HG02588 (cell line): ENCODE results near the gene PRR14.
"Not testable (repeated sequence)": the region's sequence is repeated elsewhere in the genome, so short reads cannot be mapped to it uniquely, and the experiment has no call there.

Experiments
- ATAC-seq: cut with Tn5 transposase; IDR thresholded peaks from one replicate; pipeline ENCODE4 v1.9.1; 2021; ENCODE audit warnings: mild to moderate bottlenecking, moderate library complexity; ENCODE audit not compliant: unreplicated experiment

The PRR14 gene

DNA sequence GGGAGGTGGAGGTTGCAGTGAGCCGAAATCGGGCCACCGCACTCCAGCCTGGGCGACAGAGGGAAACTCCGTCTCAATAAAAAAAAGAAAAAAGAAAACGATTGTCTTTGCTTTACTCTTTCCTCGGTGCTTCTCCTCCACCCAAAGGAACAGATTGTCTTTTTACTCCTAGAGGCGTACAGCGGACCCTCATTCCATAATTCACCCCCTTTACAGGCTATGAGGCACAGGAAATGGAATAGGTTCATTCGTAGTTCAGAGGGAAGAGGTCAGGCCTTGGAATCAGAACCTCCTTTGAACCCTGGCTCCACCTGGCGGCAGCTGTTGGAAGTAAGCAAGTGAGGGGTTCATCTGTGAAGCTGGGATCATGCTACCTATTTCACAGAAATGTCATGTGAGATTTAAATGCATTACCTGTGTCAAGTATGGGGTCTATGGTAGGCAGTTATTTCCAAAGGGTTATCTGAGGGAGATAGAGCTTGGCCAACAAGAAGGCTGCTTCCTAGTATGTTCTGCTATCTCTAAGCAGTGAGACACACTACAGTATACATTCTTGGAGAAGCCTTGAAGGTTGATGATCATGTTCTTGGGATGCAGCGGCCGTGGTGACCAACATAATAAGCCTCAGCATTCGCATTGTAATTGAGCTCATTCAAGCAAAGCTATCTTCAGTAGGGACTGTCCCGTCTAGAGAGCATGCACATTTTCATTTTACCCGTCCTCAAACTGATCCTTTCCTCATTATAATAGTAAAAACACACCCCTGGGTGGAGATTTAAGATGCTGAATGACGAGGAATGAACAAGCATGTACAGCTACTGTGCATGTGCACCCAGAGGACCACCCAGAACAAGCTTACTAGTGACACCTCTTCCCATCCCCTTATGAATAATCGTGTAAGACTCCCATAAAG, 21.9 kb upstream of the PRR14 start:
- no peak for ATAC-seq

DNA sequence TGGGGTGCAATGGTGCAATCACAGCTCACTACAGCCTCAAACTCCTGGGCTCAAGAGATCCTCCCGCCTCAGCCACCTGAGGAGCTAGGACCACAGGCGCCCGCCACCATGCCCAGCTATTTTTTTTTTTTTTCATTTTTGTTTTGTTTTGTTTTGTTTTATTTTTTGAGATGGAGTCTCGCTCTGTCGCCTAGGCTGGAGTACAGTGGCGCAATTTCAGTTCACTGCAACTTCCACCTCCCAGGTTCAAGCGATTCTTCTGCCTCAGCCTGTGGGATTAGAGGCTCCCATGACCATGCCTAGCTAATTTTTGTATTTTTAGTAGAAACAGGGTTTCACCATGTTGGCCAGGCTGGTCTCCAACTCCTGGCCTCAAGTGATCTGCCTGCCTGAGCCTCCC, 18.3 kb upstream of the PRR14 start:
- ATAC-seq: not testable (repeated sequence)

DNA sequence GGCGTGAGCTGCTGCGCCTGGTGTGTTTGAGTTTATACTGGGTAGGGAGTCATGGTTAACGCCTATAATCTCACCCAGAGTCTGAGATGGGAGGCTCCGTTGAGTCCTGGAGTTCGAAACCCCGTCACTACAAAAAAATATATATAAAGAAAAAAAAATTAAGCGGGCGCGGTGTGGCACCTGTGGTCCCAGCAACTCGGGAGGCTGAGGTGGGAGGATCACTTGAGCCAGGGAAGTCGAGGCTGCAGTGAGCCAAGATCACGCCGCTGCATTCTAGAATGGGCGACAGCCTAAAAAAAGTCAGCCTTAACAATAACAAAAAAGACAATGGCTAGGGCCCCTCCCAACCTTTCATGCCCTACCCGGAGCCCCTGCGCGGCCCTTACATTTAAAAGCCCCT, 17.2 kb upstream of the PRR14 start:
- ATAC-seq: no peak

DNA sequence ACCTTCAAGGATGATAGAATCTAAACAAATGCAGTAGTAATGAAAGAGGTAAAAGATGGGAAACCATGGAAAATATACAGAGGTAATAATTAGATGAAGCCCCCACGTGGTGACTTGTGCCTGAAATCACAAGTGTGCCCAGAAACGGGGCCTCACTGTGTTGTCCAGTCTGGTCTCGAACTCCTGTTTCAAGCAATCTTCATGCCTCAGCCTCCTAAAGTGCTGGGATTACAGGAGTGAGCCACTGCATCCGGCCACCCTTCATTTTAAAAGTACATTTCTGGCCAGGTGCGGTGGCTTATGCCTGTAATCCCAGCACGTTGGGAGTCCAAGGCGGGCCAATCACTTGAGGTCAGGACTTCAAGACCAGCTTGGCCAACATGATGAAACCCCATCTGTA, 14.2 kb upstream of the PRR14 start:
- ATAC-seq: no peak

DNA sequence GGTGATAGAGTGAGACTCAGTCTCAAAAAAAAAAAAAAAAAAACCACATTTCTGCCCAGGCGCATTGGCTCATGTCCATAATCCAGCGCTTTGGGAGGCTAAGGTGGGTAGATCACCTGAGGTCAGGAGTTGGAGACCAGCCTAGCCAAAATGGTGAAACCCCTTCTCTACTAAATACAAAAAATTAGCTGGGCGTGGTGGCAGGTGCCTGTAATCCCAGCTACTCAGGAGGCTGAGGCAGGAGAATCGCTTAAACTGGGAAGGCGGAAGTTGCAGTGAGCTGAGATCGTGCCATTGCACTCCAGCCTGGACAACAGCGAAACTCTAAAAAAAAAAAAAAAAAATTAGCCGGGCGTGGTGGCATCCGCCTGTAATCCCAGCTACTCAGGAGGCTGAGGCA, 13.6 kb upstream of the PRR14 start:
- ATAC-seq: not testable (repeated sequence)

DNA sequence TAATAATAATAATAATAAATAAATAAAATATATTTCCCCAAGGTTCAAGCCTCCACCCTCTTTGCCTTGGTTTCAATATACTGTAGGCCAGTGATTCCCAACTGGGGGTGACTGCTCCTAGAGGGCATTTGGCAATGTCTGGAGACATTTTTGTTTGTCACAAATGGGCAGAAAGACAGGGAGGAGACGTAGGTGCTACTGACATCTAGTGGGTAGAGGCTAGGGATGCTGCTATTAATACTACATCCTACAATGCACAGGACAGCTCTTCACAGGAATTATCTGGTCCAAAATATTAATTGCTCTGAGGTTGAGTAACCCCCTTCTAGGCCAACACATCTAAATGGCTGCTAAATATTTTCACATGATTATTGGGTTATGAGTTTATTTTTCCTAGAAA, 12.8 kb upstream of the PRR14 start:
- no peak for ATAC-seq

DNA sequence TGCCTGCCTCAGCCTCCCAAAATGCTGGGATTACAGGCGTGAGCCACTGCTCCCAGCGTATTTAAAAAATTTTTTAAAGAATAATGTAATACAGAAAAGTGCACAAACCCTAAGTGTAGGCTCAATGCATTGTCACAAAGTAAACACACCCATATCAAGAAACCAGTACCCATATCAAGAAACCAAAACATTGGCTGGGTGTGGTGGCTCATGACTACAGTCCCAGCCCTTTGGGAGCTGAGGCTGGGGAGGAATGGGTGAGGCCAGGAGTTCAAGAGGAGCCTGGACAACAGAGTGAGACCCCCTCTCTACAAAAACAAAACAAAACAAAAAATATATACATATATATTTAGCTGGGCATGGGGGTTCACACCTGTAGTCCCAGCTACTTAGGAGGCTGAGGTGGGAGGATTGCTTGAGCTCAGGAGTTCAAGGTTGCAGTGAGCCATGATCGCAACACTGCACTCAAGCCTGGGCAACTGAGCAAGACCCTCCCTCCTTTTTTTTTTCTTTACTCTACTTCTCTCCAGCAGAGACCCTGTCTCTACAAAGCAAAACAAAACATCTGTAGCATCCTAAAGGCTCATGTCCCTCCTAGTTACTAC, 9.3 kb upstream of the PRR14 start:
- ATAC-seq: no peak

DNA sequence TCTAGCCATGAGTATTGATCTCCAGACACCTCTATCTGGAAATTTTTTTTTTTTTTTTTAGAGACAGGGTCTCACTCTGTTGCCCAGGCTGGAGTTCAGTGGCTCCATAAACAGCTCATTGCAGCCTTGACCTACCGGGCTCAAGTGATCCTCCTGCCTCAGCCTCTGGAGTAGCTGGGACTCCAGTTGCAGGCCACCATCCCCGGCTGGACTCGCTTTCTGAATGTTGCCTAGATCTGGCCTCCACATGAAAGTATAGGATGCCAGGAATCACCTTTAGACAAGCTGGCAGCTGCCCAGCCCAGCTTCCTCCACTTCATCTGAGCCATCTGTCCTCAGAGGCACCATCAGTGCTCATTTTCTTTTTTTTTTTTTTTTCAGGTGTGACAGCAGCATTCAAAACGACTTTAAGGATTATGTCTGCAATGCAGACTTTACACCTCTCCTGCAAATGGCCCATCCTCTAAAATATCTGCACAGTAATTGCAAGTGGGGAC, 6.4 kb upstream of the PRR14 start:
- ATAC-seq: no peak

DNA sequence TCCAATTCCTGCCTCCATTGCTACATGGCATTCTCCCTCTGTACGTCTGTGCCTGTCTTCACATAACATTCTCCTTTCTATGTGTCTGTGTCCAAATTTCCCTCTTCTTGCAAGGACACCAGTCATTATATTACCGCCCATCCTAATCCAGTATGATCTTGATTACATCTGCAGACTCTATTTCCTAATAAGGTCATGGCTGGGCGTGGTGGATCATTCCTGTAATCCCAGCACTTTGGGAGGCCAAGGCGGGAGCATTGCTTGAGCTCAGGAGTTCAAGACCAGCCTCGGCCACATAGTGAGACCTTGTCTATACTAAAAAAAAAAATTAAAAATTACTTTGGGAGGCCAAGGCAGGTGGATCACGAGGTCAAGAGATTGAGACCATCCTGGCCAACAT, 5.0 kb upstream of the PRR14 start:
- no peak for ATAC-seq

DNA sequence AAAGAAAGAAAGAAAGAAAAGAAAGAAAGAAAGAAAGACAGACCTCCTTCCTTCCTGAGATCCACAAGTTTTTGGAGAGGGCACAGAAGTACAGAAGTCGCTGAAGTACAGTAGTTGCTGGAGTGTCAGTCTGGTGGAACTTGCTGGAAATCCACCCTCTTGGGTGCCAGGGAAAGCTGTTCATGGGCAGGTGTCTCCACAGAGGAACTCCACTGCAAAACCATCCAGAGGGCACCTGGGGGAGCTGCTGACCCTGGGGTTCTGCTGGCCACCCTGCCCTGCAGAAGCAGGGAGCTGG, 3.5 kb upstream of the PRR14 start:
- ATAC-seq: no peak

DNA sequence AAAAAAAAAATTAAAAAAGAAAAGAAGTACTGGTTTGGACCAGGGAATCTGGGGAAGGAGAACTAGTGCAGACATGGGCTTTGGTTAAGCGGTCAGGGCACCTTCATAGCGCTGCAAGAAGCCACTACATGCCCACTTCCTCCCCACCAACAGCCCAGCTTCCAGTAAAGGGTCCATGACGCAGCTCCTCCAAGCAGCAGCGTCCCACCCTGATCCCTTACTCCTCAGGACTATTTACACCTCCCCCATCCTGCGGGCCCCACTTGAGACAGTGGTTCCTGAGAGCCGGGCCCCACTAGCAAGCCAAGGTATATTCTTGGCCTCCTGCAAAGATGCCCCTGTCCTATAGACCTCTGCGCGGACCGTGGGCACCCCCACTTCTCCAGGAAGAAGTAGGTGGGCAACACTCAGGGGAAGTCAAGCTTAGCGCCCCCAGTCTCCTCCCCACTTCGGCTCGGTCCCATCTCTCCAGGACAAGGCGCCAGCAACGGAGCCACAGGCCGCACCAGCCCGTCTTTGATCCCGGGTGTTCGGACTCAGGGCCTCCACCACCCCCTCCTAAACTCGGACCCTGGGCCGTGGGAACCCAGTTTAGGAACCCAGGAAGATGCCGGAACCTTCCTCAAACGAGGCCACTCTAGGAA, 913 bp upstream of the PRR14 start:
- no peak for ATAC-seq

DNA sequence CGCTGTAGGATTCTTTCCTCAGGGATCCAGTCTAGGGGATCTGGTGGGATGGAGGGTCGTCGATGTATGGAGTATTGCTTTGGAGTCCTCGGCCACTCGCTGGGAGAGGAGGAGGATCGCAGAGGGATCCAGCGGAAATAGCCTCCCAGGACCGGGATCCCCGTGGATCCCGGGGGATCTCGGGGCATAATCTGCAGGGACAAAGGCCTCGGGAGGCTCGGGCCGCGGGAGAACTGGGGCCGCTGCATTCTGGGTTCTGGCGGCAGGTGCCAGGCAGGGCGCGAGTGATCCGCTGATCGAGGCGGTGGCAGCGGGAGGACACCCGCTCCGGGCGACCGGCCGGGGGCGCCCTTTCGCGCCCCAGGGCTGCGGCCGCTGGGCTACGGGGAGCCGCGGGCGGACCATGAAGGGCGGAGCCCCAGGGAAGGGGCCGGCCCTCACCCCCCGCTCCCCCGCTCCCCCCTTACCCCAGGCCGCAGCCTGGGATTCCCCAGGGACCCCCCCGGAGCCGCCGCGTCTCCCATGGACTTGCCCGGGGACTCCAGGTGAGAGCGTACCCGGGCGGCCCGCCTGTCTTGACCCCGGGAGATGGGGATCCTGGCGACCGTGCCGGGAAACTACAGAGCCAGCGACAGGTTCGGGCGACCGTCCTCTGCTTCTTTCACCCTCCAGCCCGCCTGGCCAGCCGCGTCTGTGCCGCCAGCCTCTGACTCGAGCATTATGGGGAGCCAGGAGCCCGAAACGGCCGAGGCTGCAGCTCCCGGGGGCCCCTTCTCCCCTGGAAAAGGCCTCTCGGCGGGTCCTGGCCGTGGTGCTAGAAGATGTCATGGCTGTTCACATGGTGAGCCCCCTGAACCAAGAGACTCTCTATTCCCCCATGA, 604 bp downstream of the PRR14 start:
- ATAC-seq: peak; percentile 47

DNA sequence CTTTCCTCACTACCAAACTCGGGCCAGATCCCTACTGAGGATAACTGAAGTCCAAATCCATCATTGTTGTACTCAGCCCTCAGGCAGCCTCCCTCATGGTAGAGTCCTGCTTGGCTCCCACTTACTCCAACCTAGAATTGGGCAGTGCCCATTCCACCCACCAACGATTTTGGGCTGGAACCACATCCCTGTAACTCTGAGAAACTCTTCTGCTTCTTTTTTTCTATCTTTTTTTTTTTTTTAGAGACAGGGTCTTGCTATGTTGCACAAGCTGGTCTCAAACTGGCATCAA, 1.2 kb downstream of the PRR14 start:
- ATAC-seq: no peak

DNA sequence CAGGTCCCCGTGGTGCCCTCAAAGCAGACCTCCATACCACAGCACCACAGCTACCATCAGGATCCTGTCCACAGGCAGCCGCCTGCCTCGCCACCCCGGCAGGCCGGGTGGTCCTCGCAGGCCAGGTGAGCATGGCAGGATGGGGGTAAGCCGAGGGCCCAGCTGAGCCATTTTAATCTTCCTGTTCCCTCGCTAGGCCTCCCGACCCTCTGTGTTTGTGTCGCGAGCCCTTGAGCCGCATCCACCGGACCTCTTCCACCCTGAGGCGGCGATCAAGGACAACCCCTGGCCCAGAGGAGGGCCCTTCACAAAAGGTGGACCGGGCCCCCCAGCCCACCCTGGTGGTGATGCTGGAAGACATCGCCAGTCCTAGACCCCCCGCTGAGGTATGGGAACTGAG, 2.0 kb downstream of the PRR14 start:
- no peak for ATAC-seq

DNA sequence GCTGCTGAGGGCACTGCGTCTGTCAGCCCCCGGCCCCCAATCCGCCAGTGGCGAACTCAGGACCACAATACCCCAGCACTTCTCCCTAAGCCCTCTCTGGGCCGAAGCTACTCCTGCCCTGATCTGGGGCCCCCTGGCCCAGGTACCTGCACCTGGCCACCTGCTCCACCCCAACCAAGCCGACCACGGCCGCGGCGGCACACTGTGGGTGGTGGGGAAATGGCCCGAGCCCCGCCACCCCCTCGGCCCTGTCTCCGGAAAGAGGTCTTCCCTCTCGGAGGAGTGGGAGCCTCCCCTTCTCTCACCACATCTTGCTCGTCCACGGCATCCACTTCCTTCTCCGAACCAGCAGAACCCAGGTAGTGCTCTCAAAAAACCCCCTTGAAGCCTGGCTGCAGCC, 4.1 kb downstream of the PRR14 start:
- ATAC-seq: no peak

DNA sequence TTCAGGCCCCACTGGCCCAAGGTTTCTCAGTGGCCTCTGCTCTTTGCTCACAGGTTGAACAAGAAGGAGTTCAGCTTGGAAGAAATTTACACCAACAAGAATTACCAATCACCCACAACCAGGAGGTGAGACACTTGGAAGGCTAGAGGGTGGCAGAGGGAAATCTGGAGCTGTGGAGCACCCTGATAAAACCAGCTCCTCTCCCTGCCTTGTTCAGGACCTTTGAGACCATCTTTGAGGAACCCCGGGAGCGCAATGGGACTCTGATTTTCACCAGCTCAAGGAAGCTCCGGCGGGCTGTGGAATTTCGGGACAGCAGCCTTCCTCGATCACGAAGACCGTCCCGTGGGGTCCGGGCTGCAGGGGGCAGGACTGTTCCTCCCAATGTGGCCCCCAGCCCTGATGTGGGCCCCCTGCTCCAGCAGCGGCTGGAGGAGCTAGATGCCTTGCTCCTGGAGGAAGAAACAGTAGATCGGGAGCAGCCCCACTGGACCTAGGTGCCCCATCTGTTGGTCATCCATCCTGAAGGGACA, 5.1 kb downstream of the PRR14 start:
- ATAC-seq: no peak

DNA sequence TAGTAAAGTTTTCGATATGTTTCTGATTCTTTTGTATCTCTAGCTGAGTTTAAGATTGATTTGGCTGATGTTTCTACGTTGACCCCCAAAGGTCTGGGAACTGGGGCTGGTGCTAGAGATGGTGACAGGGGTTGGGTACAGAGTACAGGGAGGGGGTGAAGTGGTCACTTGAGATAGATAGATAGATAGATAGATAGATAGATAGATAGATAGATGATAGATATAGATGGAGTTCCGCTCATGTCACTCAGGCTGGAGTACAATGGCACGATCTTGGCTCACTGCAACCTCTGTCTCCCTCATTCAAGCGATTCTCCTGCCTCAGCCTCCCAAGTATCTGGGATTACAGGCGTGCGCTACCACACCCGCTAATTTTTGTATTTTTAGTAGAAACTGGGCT, 5.6 kb downstream of the PRR14 start:
- ATAC-seq: no peak

DNA sequence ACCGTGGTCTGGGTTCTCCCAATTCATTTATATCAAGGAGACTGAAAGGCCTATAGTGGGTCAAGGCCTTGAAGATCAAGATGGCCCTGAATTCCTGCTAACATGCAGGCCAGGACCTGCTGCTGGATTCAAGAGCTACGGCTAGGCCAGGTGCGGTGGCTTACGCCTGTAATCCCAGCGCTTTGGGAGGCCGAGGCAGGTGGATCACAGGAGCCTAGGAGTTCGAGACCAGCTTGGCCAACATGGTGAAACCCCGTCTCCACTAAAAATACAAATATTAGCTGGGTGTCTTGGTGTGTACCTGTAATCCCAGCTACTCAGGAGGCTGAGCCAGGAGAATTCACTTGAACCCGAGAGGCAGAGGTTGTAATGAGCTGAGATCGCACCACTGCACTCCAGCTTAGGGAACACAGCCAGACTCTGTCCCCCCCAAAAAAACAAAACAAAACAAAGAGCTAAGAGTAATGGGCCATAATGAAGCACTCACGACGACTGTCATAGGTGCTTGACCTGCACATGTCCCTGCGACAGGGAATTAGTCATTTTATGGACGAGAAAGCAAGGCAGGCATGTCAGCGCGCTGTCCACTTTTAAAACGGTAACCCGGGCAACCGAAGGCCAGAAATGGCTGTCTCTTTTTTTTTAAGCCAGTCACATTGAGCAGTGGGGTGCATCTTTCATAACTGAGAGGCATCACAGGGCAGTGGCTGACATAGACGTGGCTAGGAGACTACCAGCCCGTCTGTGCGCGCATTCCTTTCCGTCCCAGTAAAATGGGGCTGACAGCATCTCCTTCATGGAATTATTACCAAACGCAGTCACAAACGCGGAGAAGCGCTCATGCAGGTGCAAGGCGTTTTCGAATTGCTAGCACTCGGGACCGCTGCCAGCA, 6.5 kb downstream of the PRR14 start:
- ATAC-seq: no peak

DNA sequence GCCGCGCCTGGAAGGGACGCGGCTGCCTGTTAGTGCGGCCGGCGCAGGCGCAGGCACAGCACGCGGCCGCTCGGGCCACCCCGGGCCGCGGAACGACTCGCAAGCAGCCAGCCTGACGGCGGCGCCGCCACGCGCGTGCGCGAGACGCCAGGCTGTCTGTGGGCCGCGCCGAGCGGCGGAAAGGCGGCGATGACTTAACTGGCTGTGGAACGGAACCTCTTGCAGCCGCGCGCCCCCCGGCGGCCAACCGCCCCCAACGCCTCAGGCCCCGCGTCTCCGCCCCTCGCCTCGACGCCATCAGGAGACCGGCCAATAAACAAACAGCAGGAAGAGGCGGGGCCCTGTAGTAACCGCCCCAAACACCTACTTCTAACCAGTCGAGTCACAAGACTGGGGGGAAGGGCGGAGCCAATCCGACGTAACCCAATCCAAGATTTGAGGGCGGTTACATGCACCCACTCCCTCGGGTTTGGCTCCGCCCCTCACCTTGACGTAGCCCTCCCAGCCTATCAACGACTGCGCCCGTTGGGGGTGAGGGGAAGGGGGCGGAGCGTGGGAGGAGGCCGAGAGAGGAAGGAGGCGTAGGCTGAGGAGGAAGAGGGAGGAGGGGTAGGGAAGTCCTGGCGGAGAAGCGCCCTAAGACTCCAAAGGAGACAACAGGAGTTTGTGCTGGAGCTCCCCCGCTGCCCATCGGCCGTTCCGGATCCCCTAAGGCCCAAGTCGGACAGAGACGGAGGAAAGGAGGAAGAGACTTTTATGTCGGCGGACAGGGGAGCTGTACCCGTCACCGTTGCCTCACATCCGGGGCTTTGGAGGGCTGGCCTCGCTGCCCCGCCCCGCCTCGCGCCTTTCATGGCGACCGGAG, 7.3 kb downstream of the PRR14 start, which contains the start of gene FBRS:
Gene FBRS, plus strand, starts transcription at position 566 of the 865 bp plus-strand sequence. CDS start 1,088 bp downstream, outside the sequence.
- ATAC-seq: peak; percentile 57
